BLaER1 (cell line): ENCODE data around the gene TMEM203.
A peak's percentile ranks its signal among the peaks of the same experiment; 100 is the strongest.

ENCODE experiments used
- H3K27ac ChIP-seq: shearing (Covaris generic); formaldehyde crosslinking; 2 replicates; pipeline ENCODE4 v1.8.1; 2022
- H3K27me3 ChIP-seq: shearing (Covaris generic); formaldehyde crosslinking; 2 replicates; pipeline ENCODE4 v1.8.1; 2022
- H3K36me3 ChIP-seq: shearing (Covaris generic); formaldehyde crosslinking; 2 replicates; pipeline ENCODE4 v1.8.1; 2022
- H3K4me1 ChIP-seq: shearing (Covaris generic); formaldehyde crosslinking; 2 replicates; pipeline ENCODE4 v1.8.1; 2022
- H3K4me2 ChIP-seq: shearing (Covaris generic); formaldehyde crosslinking; 2 replicates; pipeline ENCODE4 v1.8.1; 2022
- H3K4me3 ChIP-seq: shearing (Covaris generic); formaldehyde crosslinking; 2 replicates; pipeline ENCODE4 v1.8.1; 2022
- H3K9ac ChIP-seq: shearing (Covaris generic); formaldehyde crosslinking; 2 replicates; pipeline ENCODE4 v1.8.1; 2022
- H3K9me3 ChIP-seq: shearing (Covaris generic); formaldehyde crosslinking; 2 replicates; pipeline ENCODE4 v1.8.1; 2022
- H4K20me1 ChIP-seq: shearing (Covaris generic); formaldehyde crosslinking; 2 replicates; pipeline ENCODE4 v1.8.1; 2022
- Cebpa-rat ChIP-seq: shearing (Covaris generic); IDR thresholded peaks from 2 replicates; pipeline ENCODE4 v1.8.1; 2022

The TMEM203 gene

DNA sequence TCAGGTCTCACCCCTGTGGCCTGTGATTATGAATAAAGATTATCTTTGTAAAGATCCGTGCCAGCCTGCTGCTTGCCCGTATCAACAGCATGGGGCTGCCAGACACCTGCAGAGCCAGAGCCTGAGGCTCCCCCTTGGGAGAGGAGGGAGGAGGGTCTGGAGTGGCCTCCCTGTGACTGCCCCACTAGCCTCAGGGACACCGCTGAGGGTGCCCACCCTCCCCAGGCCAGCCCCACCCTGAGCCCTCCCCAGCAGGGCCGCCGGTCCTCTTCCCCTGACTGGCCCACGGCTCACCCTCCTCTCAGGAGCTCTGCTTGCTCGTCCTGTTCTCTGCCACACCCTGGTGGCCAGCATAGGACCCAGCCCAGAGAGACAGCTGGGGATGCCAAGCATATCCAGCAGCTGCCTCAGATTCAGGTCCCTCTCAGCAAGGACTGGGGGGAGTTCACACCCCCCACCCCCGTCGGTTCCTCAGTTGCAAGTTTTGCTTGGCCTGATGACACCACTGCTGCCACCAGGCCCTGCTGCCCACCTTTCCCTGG, 15.1 kb downstream of the TMEM203 start:
- Histone ChIP-seq H3K27ac (peak overlapping the region; percentile 91), H3K9ac (peak overlapping the region; percentile 85), H4K20me1 (peaks cover 89% of the 10 kb centered on the region)

DNA sequence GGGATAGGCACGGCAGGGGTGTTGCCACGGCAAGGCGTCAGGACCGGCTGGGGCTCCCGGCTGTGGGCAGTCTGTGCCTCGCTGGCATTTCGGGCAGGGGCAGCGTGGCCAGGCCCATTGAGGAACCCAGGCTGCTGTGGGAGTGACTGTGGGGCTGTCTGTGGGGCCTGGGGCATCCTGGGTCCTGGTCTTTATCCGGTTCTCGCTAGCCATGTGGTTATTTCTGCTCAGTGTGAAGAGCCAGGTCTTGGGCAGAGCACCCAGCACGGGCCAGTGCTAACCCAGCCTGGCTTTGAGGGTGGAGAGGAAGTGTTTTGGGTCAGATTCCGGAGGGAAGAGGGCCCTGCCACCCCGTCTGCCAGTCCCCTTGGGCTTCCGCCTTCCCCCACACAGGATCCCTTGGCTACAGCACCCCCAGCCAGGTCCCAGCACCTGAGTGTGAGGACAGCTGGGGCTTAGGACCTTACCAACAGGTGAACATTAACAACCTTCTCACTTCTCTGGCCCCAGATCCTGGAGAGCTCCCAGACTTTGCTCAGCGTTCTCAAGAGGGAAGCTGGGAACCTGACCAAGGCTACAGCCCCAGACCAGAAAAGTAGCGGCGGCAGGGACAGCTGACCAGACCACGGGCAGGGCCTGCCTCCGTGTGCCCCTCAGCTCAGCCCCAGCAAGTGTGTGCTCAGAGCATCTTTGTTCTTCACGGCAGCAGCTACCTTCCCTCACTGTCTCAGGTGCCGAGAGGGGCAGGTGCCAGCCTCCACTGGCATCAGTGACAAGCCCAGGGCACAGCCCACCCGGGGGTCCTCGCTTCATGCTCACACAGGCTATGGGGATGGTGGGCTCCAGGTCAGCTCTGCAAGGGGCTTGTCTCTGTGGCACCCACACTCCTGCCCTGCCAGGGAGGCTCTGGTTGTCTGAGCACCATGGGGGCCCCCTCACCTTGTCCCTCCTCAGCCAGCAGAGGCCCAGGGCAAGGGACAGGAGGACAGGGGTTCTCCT, 15.9 kb downstream of the TMEM203 start:
- Histone ChIP-seq H4K20me1 (peaks cover 89% of the 10 kb centered on the region), H3K4me1 (peaks cover 76% of the 10 kb centered on the region), H3K36me3 (peaks cover 68% of the 10 kb centered on the region), H3K27me3 (no peaks in the 10 kb centered on the region), H3K4me2 (peak overlapping the region; percentile 100), H3K9me3 (no peaks in the 10 kb centered on the region), H3K9ac (peak overlapping the region; percentile 85), H3K27ac (peak overlapping the region; percentile 91), H3K4me3 (peak overlapping the region; percentile 87)
- TF ChIP-seq Cebpa-rat: no peak

More for the DNA sequence above, 15.1 kb downstream of the TMEM203 start:
- Histone ChIP-seq H3K4me2 (peak overlapping the region; percentile 100), H3K4me3 (peak overlapping the region; percentile 87), H3K36me3 (peaks cover 63% of the 10 kb centered on the region), H3K27me3 (no peaks in the 10 kb centered on the region), H3K4me1 (peaks cover 78% of the 10 kb centered on the region), H3K9me3 (no peaks in the 10 kb centered on the region)
- no peak for TF ChIP-seq Cebpa-rat

DNA sequence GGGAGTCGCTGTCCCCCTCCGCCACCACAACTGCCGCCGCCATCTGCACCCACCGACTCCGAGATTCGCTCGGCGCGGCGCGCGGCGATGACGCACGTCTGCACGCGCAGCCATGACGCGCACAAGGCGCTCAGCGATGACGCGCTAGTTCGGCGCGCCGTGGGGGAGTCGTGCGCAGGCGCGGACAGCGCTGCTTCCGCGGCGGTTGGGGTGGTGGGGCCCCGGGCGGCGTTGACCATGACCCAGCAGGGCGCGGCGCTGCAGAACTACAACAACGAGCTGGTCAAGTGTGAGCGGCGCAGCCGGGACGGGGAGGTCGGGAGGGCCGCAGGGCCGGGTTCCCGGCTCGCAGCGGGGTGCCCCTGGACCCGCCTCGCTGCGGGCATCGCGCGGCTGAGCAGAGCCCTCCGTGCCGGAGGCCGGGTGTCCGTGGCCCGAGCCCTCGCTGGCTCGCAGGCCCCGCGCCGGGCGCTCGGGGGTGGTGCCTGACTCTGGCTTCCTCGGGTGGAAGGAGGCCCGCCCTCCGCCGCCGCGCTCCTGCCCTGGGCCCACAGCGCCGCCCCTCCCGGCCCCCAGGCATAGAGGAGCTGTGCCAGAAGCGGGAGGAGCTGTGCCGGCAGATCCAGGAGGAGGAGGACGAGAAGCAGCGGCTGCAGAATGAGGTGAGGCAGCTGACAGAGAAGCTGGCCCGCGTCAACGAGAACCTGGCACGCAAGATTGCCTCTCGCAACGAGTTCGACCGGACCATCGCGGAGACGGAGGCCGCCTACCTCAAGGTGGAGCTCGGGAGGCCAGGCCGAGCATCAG, 16.8 kb downstream of the TMEM203 start, which contains the start of the genes ANAPC2 and SSNA1:
TSS of gene ANAPC2 (minus strand) at position 71 of the 807 bp plus-strand sequence. CDS start at position 43, 28 bp downstream.
TSS of gene SSNA1 (plus strand) at position 187 of the 807 bp plus-strand sequence. CDS start at position 238, 51 bp downstream.
- H3K9me3 ChIP-seq: no peaks in the 10 kb centered on the region
- peak within 1 kb of the TSS; percentile 85 for H3K9ac ChIP-seq
- peaks cover 86% of the 10 kb centered on the region for H4K20me1 ChIP-seq
- H3K4me1 ChIP-seq: peaks cover 67% of the 10 kb centered on the region
- peak within 1 kb of the TSS; percentile 100 for H3K4me2 ChIP-seq
- no peaks in the 10 kb centered on the region for H3K27me3 ChIP-seq
- peak within 1 kb of the TSS; percentile 87 for H3K4me3 ChIP-seq
- peaks cover 77% of the 10 kb centered on the region for H3K36me3 ChIP-seq
- no peak for TF ChIP-seq Cebpa-rat
- peak within 1 kb of the TSS; percentile 91 for H3K27ac ChIP-seq

- Histone ChIP-seq H3K27me3 (no peaks in the 10 kb centered on the region), H3K27ac (peak overlapping the region; percentile 91), H3K36me3 (peaks cover 79% of the 10 kb centered on the region), H3K4me2 (peak overlapping the region; percentile 99), H3K9me3 (no peaks in the 10 kb centered on the region), H3K4me1 (peaks cover 61% of the 10 kb centered on the region), H3K4me3 (peak overlapping the region; percentile 87), H4K20me1 (peaks cover 80% of the 10 kb centered on the region), H3K9ac (peak overlapping the region; percentile 85)
- TF ChIP-seq Cebpa-rat: no peak
These were observed 17.4 kb downstream of the TMEM203 start for GRCh38 chr9:137188086-137188489.

GRCh38 chr9:137187386-137187785, 18.1 kb downstream of the TMEM203 start:
- H3K36me3 ChIP-seq: peaks cover 79% of the 10 kb centered on the region
- peak overlapping the region; percentile 85 for H3K9ac ChIP-seq
- no peak overlapping the region for H3K27ac ChIP-seq
- H3K9me3 ChIP-seq: no peaks in the 10 kb centered on the region
- TF ChIP-seq Cebpa-rat: no peak
- no peaks in the 10 kb centered on the region for H3K27me3 ChIP-seq
- H3K4me1 ChIP-seq: peaks cover 54% of the 10 kb centered on the region
- H3K4me2 ChIP-seq: peak overlapping the region; percentile 99
- H3K4me3 ChIP-seq: peak overlapping the region; percentile 87
- H4K20me1 ChIP-seq: peaks cover 76% of the 10 kb centered on the region

DNA sequence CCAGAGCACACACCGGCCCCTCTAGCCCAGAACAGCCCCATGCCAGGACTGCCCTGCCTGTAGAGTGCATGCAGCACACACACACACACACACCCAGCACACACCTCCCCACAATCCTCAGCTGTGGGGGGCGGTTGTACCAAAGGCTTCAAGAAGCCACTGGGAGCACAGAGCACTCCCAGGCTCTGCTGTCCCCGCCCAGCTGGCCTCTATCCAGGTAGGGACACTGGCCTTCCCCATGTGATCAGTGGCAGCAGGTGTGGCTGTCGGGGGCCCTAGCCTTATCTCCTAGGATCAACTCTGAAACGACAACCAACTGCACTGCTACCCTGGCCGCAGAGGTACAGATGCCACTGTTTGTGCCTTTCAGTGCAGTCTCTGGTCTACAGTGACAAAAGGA, 19.1 kb downstream of the TMEM203 start:
- peaks cover 79% of the 10 kb centered on the region for H3K36me3 ChIP-seq
- H4K20me1 ChIP-seq: peaks cover 69% of the 10 kb centered on the region
- no peak for TF ChIP-seq Cebpa-rat
- no peaks in the 10 kb centered on the region for H3K27me3 ChIP-seq
- no peak overlapping the region for H3K27ac ChIP-seq
- H3K4me3 ChIP-seq: peak overlapping the region; percentile 87; the same call in 1 of the 2 replicates
- peak overlapping the region; percentile 85; the same call in 1 of the 2 replicates for H3K9ac ChIP-seq
- H3K9me3 ChIP-seq: no peaks in the 10 kb centered on the region
- peaks cover 44% of the 10 kb centered on the region for H3K4me1 ChIP-seq
- peak overlapping the region; percentile 99 for H3K4me2 ChIP-seq

DNA sequence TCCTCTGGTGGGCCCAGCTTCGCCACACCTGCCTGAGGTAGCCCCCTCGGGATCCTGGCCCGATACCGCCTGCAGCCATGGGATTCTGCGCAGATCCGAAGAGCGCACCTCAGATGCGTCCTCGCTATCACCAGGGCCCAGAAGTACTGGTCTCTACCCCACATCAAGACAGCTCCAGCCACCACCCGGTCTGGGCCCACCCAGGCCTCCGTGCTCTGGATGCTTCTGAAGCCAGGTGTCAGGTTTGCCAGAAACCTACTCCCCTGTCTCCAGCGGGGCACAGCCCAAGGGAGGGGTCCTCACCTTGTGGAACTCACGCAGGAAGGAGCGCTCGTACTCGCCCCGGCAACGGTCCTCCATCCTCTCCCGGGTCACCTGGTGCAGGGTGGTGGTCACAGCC, 19.5 kb downstream of the TMEM203 start:
- H3K9me3 ChIP-seq: no peaks in the 10 kb centered on the region
- H4K20me1 ChIP-seq: peaks cover 65% of the 10 kb centered on the region
- H3K27me3 ChIP-seq: no peaks in the 10 kb centered on the region
- peaks cover 40% of the 10 kb centered on the region for H3K4me1 ChIP-seq
- H3K9ac ChIP-seq: no peak overlapping the region
- TF ChIP-seq Cebpa-rat: no peak
- peak overlapping the region; percentile 99 for H3K4me2 ChIP-seq
- peaks cover 79% of the 10 kb centered on the region for H3K36me3 ChIP-seq
- no peak overlapping the region for H3K27ac ChIP-seq
- H3K4me3 ChIP-seq: peak overlapping the region; percentile 87; the same call in 1 of the 2 replicates

GRCh38 chr9:137184881-137185660, 20.4 kb downstream of the TMEM203 start:
- Histone ChIP-seq H3K4me1 (peaks cover 31% of the 10 kb centered on the region), H3K9me3 (no peaks in the 10 kb centered on the region), H3K36me3 (peaks cover 80% of the 10 kb centered on the region), H3K4me2 (no peak overlapping the region), H3K4me3 (no peak overlapping the region), H3K27me3 (no peaks in the 10 kb centered on the region), H3K27ac (no peak overlapping the region), H4K20me1 (peaks cover 56% of the 10 kb centered on the region), H3K9ac (no peak overlapping the region)
- no peak for TF ChIP-seq Cebpa-rat
